ENCODE data around the gene INPP5A.

INPP5A gene

DNA sequence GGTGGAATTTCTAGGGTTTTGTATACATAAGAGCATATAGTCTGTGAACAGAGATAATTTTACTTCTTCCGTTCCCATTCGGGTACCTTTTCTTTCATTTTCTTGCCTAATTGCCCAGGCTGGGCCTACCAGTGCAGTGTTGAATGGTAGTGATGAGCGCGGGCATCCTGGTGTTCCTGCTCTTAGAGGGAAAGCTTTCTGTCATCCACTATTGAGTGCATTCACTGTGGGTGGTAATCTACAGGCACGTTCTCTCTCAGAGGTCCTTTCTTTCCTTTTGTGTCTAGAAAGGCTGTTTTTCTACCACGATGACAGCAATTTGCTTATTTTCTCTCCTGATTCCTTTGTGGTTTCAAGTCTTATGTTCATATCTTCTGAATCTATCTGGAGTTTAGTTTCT, 65.0 kb downstream of the INPP5A start:
- DNase-seq, result no peak
- Histone ChIP-seq H3K9me2 (replicated peaks; ENCODE audit: insufficient read depth, low read length) (no peaks in the 10 kb centered on the region), H3K27ac (ENCODE audit: low read length) (no peak overlapping the region), H3K9ac (ENCODE audit: low read length) (no peak overlapping the region), H3F3A (ENCODE audit: insufficient read depth, low read length) (no peaks in the 10 kb centered on the region), H3K4me1 (ENCODE audit: low read length) (no peaks in the 10 kb centered on the region), H3K4me2 (ENCODE audit: low read depth, low read length) (no peak overlapping the region), H3K27me3 (replicated peaks; ENCODE audit: insufficient read depth, low read length) (peaks cover 3% of the 10 kb centered on the region; the same call in 1 of the 2 replicates), H2AFZ (ENCODE audit: low read length) (no peak overlapping the region), H4K20me1 (ENCODE audit: insufficient read depth, low read length) (no peaks in the 10 kb centered on the region), H3K36me3 (replicated peaks; ENCODE audit: insufficient read depth, low read length) (no peaks in the 10 kb centered on the region), H3K4me3 (ENCODE audit: low read length) (no peak overlapping the region), H3K9me3 (replicated peaks; ENCODE audit: insufficient read depth, low read length) (no peaks in the 10 kb centered on the region), H3K79me2 (ENCODE audit: low read length) (no peaks in the 10 kb centered on the region)
- TF ChIP-seq EZH2 (optimal IDR thresholded peaks at IDR 0.05; ENCODE audit: low read depth, low read length) (no peak), CTCF (IDR thresholded peaks at IDR 0.05; ENCODE audit: low read length) (no peak), EZH2phosphoT487 (IDR thresholded peaks at IDR 0.05; ENCODE audit: low read length) (no peak)

- Histone ChIP-seq H3K4me2 (ENCODE audit: low read depth, low read length) (no peak overlapping the region), H3K79me2 (ENCODE audit: low read length) (no peaks in the 10 kb centered on the region), H3K9me3 (replicated peaks; ENCODE audit: insufficient read depth, low read length) (no peaks in the 10 kb centered on the region), H3K9ac (ENCODE audit: low read length) (no peak overlapping the region), H3F3A (ENCODE audit: insufficient read depth, low read length) (no peaks in the 10 kb centered on the region), H3K4me1 (ENCODE audit: low read length) (no peaks in the 10 kb centered on the region), H3K4me3 (ENCODE audit: low read length) (no peak overlapping the region), H2AFZ (ENCODE audit: low read length) (no peak overlapping the region), H4K20me1 (ENCODE audit: insufficient read depth, low read length) (no peaks in the 10 kb centered on the region), H3K27ac (ENCODE audit: low read length) (no peak overlapping the region), H3K27me3 (replicated peaks; ENCODE audit: insufficient read depth, low read length) (peaks cover 3% of the 10 kb centered on the region; the same call in 1 of the 2 replicates), H3K36me3 (replicated peaks; ENCODE audit: insufficient read depth, low read length) (no peaks in the 10 kb centered on the region), H3K9me2 (replicated peaks; ENCODE audit: insufficient read depth, low read length) (no peaks in the 10 kb centered on the region)
- TF ChIP-seq EZH2 (optimal IDR thresholded peaks at IDR 0.05; ENCODE audit: low read depth, low read length), result no peak
- TF ChIP-seq CTCF (IDR thresholded peaks at IDR 0.05; ENCODE audit: low read length), result no peak
- no peak for TF ChIP-seq EZH2phosphoT487 (IDR thresholded peaks at IDR 0.05; ENCODE audit: low read length)
- DNase-seq, result no peak
Measured at GRCh38 chr10:132603851-132604533, 66.4 kb downstream of the INPP5A start.

DNA sequence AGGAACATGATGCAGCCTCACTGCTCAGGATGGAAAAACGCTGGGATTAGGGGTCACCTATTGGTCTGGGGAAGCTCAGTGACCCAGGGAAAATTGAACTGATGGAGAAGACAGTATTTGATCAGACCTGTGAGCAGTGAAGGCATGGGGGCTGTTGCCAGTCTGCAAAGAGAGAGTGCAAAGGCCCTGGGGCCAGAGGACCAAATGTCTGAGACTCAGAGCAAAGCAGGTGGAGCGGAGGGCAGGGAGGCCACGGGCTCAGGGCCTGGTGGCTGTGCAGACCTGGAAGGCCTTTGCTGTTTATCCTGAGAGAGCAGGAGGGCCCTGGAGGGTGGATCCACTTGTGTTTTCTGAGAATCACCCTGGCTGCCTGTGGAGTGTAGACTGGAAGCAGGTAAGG, 67.1 kb downstream of the INPP5A start:
- Histone ChIP-seq H3K36me3 (replicated peaks; ENCODE audit: insufficient read depth, low read length) (no peaks in the 10 kb centered on the region), H3K4me3 (ENCODE audit: low read length) (no peak overlapping the region), H3K27me3 (replicated peaks; ENCODE audit: insufficient read depth, low read length) (peaks cover 3% of the 10 kb centered on the region; the same call in 1 of the 2 replicates), H3K4me1 (ENCODE audit: low read length) (no peaks in the 10 kb centered on the region), H3F3A (ENCODE audit: insufficient read depth, low read length) (no peaks in the 10 kb centered on the region), H3K27ac (ENCODE audit: low read length) (no peak overlapping the region), H3K9ac (ENCODE audit: low read length) (no peak overlapping the region), H3K79me2 (ENCODE audit: low read length) (no peaks in the 10 kb centered on the region), H3K9me2 (replicated peaks; ENCODE audit: insufficient read depth, low read length) (no peaks in the 10 kb centered on the region), H3K4me2 (ENCODE audit: low read depth, low read length) (no peak overlapping the region), H3K9me3 (replicated peaks; ENCODE audit: insufficient read depth, low read length) (no peaks in the 10 kb centered on the region), H2AFZ (ENCODE audit: low read length) (no peak overlapping the region), H4K20me1 (ENCODE audit: insufficient read depth, low read length) (no peaks in the 10 kb centered on the region)
- DNase-seq, result no peak
- TF ChIP-seq EZH2 (optimal IDR thresholded peaks at IDR 0.05; ENCODE audit: low read depth, low read length) (no peak), CTCF (IDR thresholded peaks at IDR 0.05; ENCODE audit: low read length) (no peak), EZH2phosphoT487 (IDR thresholded peaks at IDR 0.05; ENCODE audit: low read length) (no peak)
